GM12864 (cell line): ENCODE measurements around the gene COL18A1.
A peak's percentile ranks its signal among the peaks of the same experiment; 100 is the strongest.

Experiments used
- DNase-seq: peaks from one replicate; pipeline ENCODE4 v3.0.0-alpha.2; 2011; ENCODE audit warnings: low read depth
- H3K4me3 ChIP-seq: 2 replicates; pipeline ENCODE4 v1.5.1; 2011; ENCODE audit warnings: mild to moderate bottlenecking, low read depth, low read length, control low read depth
- TF ChIP-seq, protein P1 (sequence below): IDR thresholded peaks from 2 replicates; pipeline ENCODE4 v1.5.1; 2011; ENCODE audit warnings: low read depth, mild to moderate bottlenecking, moderate library complexity, low read length, control low read depth, inconsistent platforms; ENCODE audit errors: missing control alignments

Gene COL18A1

DNA sequence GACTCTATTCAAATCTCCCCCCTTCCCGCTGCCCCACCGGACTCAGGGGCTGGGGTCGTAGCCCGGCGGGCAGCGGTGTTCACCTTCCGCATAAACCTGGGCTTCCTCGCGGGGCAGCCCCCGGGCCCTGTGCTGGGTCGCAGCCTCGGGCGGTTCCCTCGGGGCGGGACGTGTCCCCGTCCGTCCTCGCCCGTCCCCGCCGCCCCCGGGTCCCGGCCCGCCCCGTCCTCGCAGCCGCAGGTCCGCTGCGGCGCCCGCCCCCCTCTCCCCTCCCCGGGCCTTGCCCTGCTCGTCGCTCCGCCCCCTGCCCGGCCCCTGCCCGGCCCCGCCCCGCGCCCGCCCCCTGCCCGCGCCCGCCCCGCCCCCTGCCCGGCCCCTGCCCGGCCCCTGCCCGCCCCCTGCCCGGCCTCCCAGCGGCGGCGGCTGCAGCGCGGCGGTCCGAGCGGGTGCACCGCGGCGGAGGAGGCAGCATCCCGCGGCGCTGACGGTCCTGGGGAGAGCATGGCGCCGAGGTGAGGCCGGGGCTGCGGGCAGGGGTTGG lies at the start of gene COL18A1:
Gene COL18A1 (plus strand): TSS at position 436 of the 541 bp plus-strand sequence. CDS start 66 bp downstream, at position 502.
- no peak within 1 kb of the TSS for H3K4me3 ChIP-seq
- TF ChIP-seq, protein P1, sequence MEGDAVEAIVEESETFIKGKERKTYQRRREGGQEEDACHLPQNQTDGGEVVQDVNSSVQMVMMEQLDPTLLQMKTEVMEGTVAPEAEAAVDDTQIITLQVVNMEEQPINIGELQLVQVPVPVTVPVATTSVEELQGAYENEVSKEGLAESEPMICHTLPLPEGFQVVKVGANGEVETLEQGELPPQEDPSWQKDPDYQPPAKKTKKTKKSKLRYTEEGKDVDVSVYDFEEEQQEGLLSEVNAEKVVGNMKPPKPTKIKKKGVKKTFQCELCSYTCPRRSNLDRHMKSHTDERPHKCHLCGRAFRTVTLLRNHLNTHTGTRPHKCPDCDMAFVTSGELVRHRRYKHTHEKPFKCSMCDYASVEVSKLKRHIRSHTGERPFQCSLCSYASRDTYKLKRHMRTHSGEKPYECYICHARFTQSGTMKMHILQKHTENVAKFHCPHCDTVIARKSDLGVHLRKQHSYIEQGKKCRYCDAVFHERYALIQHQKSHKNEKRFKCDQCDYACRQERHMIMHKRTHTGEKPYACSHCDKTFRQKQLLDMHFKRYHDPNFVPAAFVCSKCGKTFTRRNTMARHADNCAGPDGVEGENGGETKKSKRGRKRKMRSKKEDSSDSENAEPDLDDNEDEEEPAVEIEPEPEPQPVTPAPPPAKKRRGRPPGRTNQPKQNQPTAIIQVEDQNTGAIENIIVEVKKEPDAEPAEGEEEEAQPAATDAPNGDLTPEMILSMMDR: no peak
- DNase-seq: no peak

DNA sequence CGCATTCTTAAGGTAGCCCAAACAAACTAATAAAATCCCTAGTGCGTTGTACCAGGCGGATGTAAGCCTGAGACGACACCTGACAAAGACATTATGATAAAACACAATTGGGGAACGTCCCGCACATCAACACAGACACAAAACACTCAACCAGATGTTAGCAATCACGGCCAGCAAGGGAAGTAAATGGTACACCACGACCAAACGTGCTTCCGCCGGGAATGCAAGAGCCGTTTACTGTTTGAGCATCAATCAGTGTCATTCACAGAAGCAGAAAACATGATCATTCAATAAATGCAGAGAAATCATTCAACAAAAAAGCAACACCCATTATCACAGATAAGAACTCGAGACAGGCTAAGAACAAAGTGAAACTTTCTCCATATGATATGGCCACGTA lies 49.4 kb upstream of the COL18A1 start:
- no peak for DNase-seq
- TF ChIP-seq, protein P1: no peak
- no peak overlapping the region for H3K4me3 ChIP-seq

DNA sequence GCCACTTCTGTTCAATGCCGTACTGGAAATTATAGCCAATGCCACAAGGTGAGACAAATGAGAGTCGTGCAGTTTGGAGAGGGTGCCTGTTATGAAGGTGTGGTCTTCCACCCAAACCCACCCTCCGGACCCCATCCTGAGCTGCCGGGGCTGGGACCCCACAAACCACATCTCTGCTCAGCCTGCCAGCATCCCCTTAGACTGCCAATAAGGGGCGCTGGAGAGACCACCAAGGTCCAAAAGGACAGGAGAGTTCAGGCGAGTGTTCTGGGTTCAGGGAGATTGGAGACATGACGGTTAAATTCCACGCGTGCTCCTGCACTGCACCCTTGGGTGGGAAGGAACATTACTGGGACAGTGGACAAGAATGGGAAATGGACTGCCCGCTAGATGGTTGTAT lies 48.7 kb upstream of the COL18A1 start:
- TF ChIP-seq, protein P1: peak; percentile 18
- H3K4me3 ChIP-seq: no peak overlapping the region
- no peak for DNase-seq

DNA sequence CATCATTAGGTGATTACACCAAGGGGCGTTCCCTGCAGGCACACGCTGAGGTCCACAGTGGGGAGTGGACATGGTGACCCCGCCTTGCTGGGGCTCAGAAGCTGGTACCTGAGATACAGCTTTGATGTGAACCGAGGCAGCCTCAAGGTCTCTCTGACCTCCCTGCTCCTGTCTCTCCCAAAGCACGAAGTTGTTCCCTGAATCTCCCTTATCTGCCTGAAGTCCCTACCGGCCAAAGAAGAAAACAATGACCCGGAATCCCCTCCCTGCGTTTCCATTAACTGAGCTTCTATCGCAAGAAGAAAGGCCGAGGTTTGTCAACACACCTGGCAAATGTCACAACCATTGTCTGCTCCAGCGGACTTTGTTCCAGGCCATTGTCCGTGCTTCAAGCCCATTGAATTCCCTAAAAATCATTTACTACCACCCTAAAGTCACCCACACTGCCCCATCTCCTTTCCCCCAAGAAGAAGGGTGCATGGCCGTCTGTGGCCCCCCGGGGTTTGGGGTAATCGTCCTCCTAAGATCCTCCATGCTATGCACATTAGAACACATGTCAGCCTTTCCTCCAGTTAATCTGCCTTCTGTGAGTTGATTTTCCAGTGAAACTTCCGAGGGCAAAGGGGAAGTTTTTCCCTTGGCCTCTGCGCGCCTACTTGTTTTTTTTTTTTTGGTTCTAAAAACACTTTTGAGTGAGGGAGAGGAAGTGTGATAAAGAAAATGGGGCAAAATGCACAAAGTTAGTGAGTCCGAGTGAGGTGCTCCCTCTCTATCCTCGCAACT lies 48.1 kb upstream of the COL18A1 start:
- TF ChIP-seq, protein P1: no peak
- H3K4me3 ChIP-seq: no peak overlapping the region
- DNase-seq: no peak

DNA sequence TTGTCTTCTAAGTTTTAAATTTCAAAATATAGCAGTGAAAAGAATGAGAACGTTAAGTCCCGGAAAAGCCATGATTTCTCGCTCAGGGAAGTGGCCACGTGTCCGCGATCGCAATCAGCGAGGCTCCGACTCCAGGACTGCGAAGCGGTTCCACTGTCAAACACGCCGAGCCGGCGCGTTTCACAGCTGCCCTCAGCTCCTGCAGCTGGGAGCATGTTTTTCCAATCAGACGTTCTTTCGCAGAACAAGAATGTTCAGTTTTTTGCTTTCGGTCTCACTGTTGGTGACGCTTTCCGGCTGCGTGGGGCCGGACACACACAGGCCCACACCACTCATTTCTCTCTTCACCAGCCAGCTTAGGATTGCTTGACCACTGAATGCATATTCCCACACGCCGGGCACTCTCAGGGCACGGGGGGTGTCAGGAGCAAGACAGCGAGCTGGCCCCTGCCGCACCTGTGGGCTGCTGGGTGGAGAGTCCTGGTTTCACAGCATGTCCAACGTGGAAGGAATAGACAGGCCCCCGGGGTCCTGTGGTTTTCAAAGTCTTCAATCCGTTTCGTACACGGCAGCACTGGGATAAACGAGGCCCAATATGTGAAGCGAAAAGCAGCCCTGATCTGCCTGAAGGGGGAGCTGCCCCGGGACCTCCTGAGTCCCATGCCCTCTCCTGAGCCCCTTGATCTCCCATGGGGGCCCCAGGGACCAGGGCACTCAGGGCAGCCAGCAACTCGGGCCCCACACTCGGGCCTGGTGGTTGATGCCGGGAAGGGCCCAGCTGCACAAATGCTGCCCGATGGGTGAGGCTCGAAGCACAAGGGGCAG lies 47.3 kb upstream of the COL18A1 start:
- DNase-seq: no peak

DNA sequence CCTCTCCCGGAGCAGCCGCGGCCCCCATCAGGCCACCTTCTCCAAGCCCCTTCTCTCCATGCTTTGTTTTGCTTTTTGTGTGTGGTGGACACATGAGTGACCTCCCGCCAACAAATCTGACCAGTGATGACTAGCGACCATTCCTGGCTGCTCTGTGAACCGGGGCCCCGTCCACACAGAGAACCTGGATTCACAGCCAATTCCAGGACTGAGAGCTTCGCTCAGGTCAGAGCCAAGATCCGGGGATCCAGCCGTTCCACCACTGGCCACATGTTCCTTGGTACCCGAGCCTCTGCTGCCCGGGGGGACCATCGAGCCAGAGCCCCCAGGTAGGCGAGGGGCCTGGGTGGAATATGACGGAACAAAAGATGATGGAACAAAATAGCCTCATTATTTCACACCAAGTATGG lies 46.7 kb upstream of the COL18A1 start:
- TF ChIP-seq, protein P1: no peak
- no peak overlapping the region for H3K4me3 ChIP-seq
- DNase-seq: no peak

More for the DNA sequence above, 47.3 kb upstream of the COL18A1 start:
- H3K4me3 ChIP-seq: no peak overlapping the region
- TF ChIP-seq, protein P1: no peak
